Activated effector memory CD4-positive, alpha-beta T cell treated with Interleukin-2 at 50 U/mL for 16 hours (primary cell): ENCODE results near the gene SLC6A1.

ENCODE experiments used
- DNase-seq: peaks from one replicate; pipeline ENCODE4 v3.0.0-alpha.2; 2020

The SLC6A1 gene

DNA sequence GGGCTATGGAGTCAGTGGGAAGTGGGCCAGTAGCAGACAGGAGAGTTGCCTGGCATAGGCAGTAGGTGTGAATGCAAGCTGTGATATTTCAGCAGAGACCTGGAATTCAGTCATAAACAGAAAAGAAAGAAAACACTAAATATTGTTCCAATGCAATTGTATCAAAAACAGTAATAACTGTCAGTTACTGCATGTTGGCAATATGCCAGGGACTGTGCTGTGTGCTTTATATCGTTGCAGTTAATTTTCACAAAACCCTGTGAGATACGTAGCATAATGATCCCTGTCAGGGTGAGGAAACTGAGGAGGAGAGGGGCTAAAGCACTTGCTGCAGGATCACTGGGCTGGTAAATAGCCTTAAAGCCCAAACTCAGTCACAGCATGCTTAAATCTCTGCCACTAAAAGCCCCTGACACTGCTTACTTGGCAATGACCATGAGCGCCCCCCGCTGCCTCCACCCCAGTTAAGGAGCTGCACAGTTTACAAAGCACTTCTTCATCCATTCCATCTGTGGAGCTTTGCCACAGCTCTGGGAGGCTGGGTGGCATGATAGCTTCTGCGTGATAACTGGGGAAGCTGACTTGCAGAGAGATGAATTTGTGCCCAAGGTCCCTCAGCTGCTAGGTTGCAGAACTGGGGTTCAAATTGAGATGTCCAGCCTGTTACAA is 3.9 kb downstream of the SLC6A1 start:
- no peak for DNase-seq

DNA sequence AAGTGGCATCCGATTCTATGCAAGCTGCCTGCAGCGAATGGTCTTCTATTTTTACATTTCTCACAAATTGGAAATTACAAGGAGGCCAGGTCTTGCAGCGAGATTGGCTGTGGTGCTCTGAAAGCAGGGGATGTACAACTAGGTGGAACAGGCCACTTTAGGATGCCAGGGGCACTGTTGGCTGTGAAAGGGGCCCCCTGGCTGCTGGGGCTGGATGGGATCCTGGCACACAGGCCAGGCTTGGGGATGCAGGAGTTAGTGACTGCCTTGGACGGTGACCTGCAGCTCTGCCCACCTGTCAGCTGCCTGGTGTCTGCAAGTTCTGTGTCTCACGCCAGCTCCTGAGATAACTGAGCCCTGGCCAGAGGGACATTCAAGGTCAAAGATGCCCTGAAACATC is 4.6 kb downstream of the SLC6A1 start:
- no peak for DNase-seq

DNA sequence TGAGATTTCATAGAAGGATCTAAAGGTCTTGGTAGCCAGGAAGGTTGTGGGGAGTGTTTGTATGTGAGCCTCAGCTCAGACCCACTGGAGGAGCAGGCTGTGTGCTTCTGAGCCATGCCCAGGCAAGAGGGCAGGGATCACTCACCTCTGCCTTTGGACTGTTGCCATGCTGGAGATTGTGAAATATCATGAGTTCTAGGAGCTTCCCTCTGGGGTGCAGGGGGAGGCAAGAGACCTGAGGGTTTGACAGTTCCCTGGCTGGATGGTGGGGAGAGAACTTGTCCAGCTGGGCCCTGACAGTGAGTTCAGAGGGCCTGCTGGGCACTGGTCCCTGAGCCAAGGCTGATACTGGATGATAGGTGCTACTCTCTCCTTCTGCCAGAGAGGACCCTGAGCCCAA is 6.0 kb downstream of the SLC6A1 start:
- DNase-seq, result no peak

- DNase-seq, result no peak
Measured at GRCh38 chr3:10999221-11000107, 6.9 kb downstream of the SLC6A1 start.

- DNase-seq, result no peak
Measured at GRCh38 chr3:11000528-11000927, 8.0 kb downstream of the SLC6A1 start.

DNA sequence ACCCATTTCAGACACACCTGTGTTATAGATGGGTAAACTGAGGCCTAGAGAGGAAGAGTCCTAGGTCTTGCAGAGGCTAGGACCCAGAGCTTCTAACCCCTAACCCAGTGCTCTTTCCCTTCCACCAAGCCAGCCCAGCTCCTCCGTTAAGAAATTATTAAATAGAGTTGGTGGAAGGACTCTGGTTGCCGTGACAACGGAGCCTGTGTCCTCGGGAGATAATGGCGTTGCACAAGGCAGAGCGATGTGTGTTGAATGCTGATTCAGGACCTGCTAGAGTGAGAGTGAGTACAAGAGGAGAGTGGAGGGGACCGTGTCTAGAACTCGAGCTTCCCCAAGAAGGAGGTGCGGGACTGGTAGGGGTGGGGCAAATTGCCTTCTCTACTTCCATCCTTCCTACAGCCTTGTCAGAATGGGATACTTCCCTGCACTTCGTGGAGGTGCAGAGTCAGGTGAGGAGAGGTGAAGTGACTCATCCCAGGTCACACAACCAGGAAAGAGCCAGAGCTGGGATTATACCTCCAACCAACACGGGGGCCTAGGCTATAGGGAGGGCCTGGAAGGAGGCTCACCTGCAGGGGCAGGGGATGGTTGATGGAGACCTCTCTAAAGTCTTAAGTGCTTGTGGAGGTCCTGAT is 8.6 kb downstream of the SLC6A1 start:
- no peak for DNase-seq

DNA sequence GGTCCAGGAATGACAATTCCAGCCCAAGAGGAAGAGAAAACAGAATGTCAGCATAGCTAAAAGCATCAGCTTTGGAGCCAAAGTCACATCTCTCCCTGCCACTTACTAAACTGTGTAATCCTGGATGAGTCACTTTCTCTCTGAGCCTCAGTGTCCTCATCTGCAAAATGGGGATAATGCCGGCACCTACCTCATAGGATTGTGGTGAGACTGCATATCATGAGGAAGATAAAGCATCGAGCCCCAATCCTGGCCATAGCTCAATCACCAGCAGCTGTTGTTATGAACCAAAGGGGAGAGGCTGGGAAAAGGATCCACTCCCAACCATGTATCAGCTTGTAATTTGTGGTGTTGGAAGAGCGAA is 9.1 kb downstream of the SLC6A1 start:
- DNase-seq, result no peak

GRCh38 chr3:11002371-11002807 is 9.8 kb downstream of the SLC6A1 start:
- DNase-seq, result no peak

- DNase-seq, result no peak
Measured at GRCh38 chr3:11004563-11004962, 12.0 kb downstream of the SLC6A1 start.

DNA sequence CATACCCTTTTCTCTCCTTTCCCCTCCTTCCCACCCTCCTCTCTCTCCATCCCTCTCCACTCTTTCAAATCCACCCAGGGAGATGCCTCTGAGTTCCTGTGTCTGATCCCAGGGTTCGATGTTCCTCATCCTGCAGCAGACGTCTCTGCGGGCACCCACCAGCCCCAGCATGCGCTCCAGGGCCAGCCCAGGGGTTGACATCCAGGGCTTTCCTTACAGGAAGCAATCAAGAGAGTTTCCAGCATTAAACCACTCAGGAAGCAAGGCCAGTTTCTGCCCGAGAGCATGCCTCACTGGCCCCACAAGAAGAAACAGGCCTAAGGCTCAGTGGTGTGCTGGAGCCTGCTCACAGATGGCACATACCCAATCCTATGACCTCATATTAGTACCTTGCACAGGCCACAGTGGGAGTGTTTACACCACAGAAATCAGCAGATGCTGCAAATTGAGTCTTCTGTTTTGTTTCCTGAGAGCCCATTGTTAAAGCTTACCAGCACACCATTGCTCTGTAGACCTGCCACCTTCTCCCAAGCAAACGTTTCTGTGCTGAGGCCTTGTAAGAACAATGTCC is 13.2 kb downstream of the SLC6A1 start:
- DNase-seq, result no peak

- no peak for DNase-seq
Measured at GRCh38 chr3:11006986-11007933, 14.7 kb downstream of the SLC6A1 start.

GRCh38 chr3:11009898-11010297 is 17.4 kb downstream of the SLC6A1 start:
- no peak for DNase-seq

DNA sequence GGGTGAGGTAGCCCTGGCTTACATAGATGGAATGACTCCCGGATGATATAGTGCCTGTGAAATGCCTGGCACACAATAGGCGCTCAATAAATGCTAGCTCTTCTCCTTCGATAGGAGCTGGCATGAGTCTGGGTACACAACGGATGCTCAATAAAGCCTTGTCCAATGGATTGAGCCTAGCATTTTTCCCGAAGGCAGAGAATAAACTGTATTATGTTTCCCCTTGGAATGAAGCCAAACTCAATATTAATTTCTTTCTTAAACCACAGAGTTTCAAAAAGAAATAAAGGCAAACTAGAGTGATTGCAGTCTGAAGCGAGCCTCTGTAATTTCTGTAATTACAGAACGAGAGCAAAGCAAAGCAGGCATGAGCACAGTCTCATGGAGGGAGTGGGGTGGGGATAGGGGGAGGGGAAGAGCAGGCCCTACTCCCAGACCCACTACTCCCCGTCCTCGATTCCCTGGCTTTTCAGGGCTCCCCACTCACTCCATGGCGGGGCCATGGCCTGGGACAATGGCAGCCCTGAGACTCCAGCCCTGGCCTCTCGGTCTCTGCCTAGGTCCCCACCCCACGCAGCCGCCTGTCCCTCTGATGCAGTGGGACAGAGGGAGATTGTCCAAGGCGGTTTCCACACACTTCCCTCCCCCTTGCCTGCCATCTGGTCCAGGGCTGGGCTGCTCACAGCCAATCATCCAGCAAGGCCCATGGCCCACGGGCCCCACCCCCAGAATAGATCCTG is 18.0 kb downstream of the SLC6A1 start:
- no peak for DNase-seq

DNA sequence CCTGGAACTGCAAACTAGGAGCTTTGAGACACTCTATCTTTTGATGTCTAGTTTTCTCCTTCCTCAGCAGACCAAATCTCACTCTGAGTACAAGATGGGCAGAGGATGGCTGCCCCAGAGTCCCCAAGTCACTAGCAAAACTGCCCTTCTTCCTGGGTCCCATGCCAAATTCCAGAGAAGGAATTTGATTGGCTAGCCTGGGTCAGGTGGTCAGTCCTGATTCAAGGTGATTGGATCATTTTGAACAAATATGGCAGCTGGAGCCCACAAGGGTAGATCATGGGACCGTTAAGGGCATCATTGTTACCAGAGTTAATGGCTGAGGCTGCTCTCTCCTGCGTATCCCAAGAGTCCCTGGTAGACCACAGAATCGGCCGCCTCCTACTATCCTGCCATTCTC is 21.7 kb downstream of the SLC6A1 start:
- no peak for DNase-seq

DNA sequence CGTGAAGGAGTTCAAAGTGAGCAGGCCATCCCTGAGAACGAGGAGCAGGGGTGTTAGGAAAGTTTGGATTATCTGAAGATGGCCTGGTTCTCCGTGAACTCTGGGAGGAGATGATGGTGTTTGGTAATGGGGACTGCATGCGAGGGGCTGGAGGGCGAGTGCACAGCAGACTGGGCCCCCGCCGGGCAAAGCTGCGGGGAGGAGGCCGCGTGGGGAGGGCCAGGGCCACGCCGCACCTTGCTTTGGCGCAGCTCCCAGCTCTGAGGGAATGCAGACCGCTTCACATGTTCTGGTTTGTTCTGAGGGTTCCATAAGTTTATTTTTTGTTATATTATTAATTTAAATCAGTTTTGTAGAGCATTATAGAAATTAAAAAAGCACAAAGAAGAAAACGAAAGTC is 22.2 kb downstream of the SLC6A1 start:
- DNase-seq, result no peak

GRCh38 chr3:11015369-11015768 is 22.8 kb downstream of the SLC6A1 start:
- no peak for DNase-seq

GRCh38 chr3:11016727-11017126 is 24.2 kb downstream of the SLC6A1 start:
- DNase-seq, result no peak

DNA sequence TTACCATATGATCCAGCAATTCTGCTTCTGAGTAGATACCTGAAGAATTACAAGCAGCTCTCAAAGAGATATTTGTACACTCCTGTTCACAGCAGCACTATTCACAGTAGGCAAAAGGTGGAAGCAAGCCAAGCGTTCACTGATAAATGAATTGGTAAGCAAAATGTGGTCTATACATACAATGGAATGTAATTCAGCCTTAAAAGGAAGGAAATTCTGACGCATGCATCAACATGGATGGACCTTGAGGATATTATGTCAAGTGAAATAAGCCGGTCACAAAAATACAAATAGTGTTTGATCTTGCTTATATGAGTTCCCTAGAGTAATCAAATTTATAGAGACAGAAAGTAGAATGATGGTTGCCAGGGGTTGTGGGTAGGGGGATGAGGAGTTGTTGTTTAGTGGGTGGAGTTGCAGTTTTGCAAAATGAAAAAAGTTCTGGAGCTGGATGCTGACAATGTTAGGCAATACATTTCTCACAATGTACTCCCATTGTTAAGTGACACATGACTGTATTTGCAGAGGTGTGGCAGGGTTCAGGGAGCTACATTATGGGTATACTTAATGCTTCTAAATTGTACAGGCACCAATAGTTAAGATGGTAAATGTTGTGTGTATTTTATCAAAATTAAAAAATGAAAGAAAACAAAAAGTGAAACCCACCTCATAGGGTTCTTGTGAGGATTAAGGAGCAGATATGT is 26.7 kb downstream of the SLC6A1 start:
- DNase-seq, result no peak

DNA sequence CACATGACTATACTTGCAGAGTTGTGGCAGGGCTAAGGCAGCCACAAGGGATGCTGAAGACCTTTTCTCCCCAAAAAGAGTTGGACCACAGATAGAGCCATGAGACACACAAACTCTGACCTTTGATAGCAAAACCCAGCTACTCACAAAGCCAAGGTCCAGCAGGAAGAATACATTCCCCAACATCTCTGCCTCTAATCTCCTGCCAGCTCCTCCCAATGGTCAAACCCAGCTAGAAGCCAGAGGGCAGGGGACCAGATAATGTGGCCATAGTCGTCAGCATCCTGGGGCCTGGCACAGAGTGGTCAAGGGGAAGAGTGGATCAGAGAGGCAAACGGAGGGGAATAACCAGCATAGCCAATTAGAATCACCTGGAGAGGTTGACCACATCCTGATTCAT is 28.2 kb downstream of the SLC6A1 start:
- no peak for DNase-seq

GRCh38 chr3:11021611-11022011 is 29.1 kb downstream of the SLC6A1 start:
- DNase-seq, result no peak

- no peak for DNase-seq
Measured at GRCh38 chr3:11022115-11022514, 29.6 kb downstream of the SLC6A1 start.
